C4-2B (cell line): Measurements from ENCODE around the gene GRIK4.

Experiments
- CTCF ChIP-seq: fragments of 450-650 bp; conservative IDR thresholded peaks from 2 replicates; pipeline ENCODE4 v1.5.1; 2017; ENCODE audit warnings: mild to moderate bottlenecking
- ZFX ChIP-seq: fragments of 450-650 bp; IDR thresholded peaks from 2 replicates; pipeline ENCODE4 v1.6.1; 2017

GRCh38 chr11:120959189-120959588 is 447.6 kb downstream of the GRIK4 start:
- TF ChIP-seq CTCF (no peak), ZFX (no peak)
